A549 (cell line): ENCODE measurements around the gene ARMH2. TPM values are rescaled to one million over a fixed set of nuclear protein-coding genes. Genes with fewer than 3 reads are reported as not detected.
A peak's percentile ranks its signal among the peaks of the same experiment; 100 is the strongest.
"Not testable (repeated sequence)": the region's sequence is repeated elsewhere in the genome, so short reads cannot be mapped to it uniquely, and the experiment has no call there.

Source experiments
- ATAC-seq, 2 experiments: fragments of 200-7000 bp in 1 of 2; fragments of >200 bp in 1 of 2; cut with Nextera tagmentation in 1 of 2; cut with Tn5 transposase in 1 of 2; 3 replicates each; pipeline versions ENCODE4 v1.8.0 to v1.9.1; 2018 to 2020; ENCODE audit warnings: mild to moderate bottlenecking in 1 of 2, moderate library complexity in 1 of 2
- CTCF ChIA-PET: fragments of 300-600 bp; sonication (Branson Sonifier 250); formaldehyde crosslinking; extraction: SDS; loops from one replicate; lab custom pipeline; 2021; ENCODE audit warnings: antibody characterized with exemption, inconsistent platforms; lab: Yijun Ruan, JAX
- POLR2A ChIA-PET: fragments of 350-600 bp; formaldehyde crosslinking; extraction: SDS; loops from one replicate; lab custom pipeline; 2021; ENCODE audit warnings: antibody characterized with exemption, inconsistent platforms; lab: Yijun Ruan, JAX
- DNase-seq, 2 experiments: peaks; one replicate each; pipeline versions ENCODE4 v3.0.0 to v3.0.0-alpha.2; 2011 to 2016; ENCODE audit warnings: low read depth in 1 of 2, low spot score in 1 of 2
- FAIRE-seq: peaks from 2 replicates; lab custom pipeline; 2011; peaks lifted over from hg19 to GRCh38; lab: Jason Lieb, UNC
- H3K27ac ChIP-seq, 2 experiments: fragments of >200 bp; sonication (Bioruptor Twin); formaldehyde crosslinking; 3 replicates each; pipeline ENCODE4 v1.5.1; 2016 to 2017
- H3K4me1 ChIP-seq: fragments of >200 bp; sonication (Bioruptor Twin); formaldehyde crosslinking; 3 replicates; pipeline ENCODE4 v1.6.1; 2016
- H3K4me2 ChIP-seq: fragments of >200 bp; sonication (Bioruptor Twin); formaldehyde crosslinking; 3 replicates; pipeline ENCODE4 v1.6.1; 2016
- H3K4me3 ChIP-seq: fragments of >200 bp; sonication (Bioruptor Twin); formaldehyde crosslinking; 3 replicates; pipeline ENCODE4 v1.5.1; 2016
- H3K9me3 ChIP-seq: fragments of >200 bp; sonication (Bioruptor Twin); formaldehyde crosslinking; 3 replicates; pipeline ENCODE4 v1.6.1; 2016
- BHLHE40 ChIP-seq: IDR thresholded peaks from 2 replicates; pipeline ENCODE4 v1.6.1; 2012; ENCODE audit warnings: low read depth, low read length, inconsistent platforms
- CBX2 ChIP-seq: fragments of 200-600 bp; sonication (generic); IDR thresholded peaks from 2 replicates; pipeline ENCODE4 v1.6.1; 2016; ENCODE audit warnings: low read depth, mild to moderate bottlenecking, borderline replicate concordance
- CEBPB ChIP-seq, 2 experiments: fragments of >200 bp in 1 of 2; sonication (Bioruptor Twin) in 1 of 2; formaldehyde crosslinking in 1 of 2; IDR thresholded peaks; 2 replicates each; pipeline ENCODE4 v1.6.1; 2012 to 2016
- EHF ChIP-seq: fragments of 250-450 bp; sonication (Bioruptor Pico); IDR thresholded peaks from 2 replicates; pipeline ENCODE4 v1.5.0; 2020; ENCODE audit warnings: mild to moderate bottlenecking
- FOSB ChIP-seq: fragments of 250-450 bp; sonication (Bioruptor Pico); IDR thresholded peaks from 2 replicates; pipeline ENCODE4 v1.5.0; 2020; ENCODE audit warnings: mild to moderate bottlenecking, moderate library complexity
- HES2 ChIP-seq: fragments of >200 bp; sonication (Bioruptor Twin); formaldehyde crosslinking; IDR thresholded peaks from 2 replicates; pipeline ENCODE4 v1.6.1; 2016
- HEYL ChIP-seq: fragments of 250-450 bp; sonication (Bioruptor Pico); IDR thresholded peaks from 2 replicates; pipeline ENCODE4 v1.8.0; 2021; ENCODE audit warnings: mild to moderate bottlenecking, moderate library complexity
- KDM1A ChIP-seq: fragments of 200-600 bp; sonication (generic); IDR thresholded peaks from 2 replicates; pipeline ENCODE4 v1.6.1; 2016; ENCODE audit warnings: low read depth, mild to moderate bottlenecking
- MAFK ChIP-seq: fragments of 450-650 bp; IDR thresholded peaks from 2 replicates; pipeline ENCODE4 v1.6.1; 2014; ENCODE audit not compliant: partially characterized antibody
- NFE2L2 ChIP-seq: fragments of 150-350 bp; conservative IDR thresholded peaks from 2 replicates; pipeline ENCODE4 v1.6.1; 2014; ENCODE audit warnings: low read length
- NPAS2 ChIP-seq: fragments of 250-450 bp; sonication (Bioruptor Pico); IDR thresholded peaks from 2 replicates; pipeline ENCODE4 v1.8.0; 2022; ENCODE audit warnings: mild to moderate bottlenecking, moderate library complexity, borderline replicate concordance
- NR3C1 ChIP-seq: fragments of >200 bp; sonication (Bioruptor Twin); formaldehyde crosslinking; IDR thresholded peaks from 3 replicates; pipeline ENCODE4 v1.6.1; 2017
- POLR2A ChIP-seq: IDR thresholded peaks from 2 replicates; pipeline ENCODE4 v1.6.1; 2012; ENCODE audit warnings: mild to moderate bottlenecking, low read length
- POLR2AphosphoS2 ChIP-seq: conservative IDR thresholded peaks from 2 replicates; pipeline ENCODE4 v1.6.1; 2012; ENCODE audit warnings: low read length, improper control_type of control experiment, inconsistent platforms
- RCOR1 ChIP-seq: fragments of 150-350 bp; IDR thresholded peaks from 2 replicates; pipeline ENCODE4 v1.6.1; 2014; ENCODE audit warnings: antibody characterized with exemption, low read length, low read depth
- SMC3 ChIP-seq: fragments of >200 bp; sonication (Bioruptor Twin); formaldehyde crosslinking; IDR thresholded peaks from 3 replicates; pipeline ENCODE4 v1.6.1; 2018; ENCODE audit warnings: inconsistent platforms
- USF2 ChIP-seq: fragments of 450-650 bp; IDR thresholded peaks from 2 replicates; pipeline ENCODE4 v1.6.1; 2014; ENCODE audit warnings: antibody characterized with exemption
- ZC3H11A ChIP-seq: fragments of 450-650 bp; IDR thresholded peaks from 2 replicates; pipeline ENCODE4 v1.6.1; 2014; ENCODE audit warnings: antibody characterized with exemption, mild to moderate bottlenecking
- ZSCAN20 ChIP-seq: fragments of 250-450 bp; sonication (Bioruptor Pico); IDR thresholded peaks from 2 replicates; pipeline ENCODE4 v1.8.0; 2022; ENCODE audit warnings: mild to moderate bottlenecking, moderate library complexity
- WGBS: methylation state at CpG from one replicate; pipeline ENCODE4 v1.1.6; 2017; ENCODE audit errors: missing lambda C conversion rate; 5-methylcytosine and 5-hydroxymethylcytosine counted together
- polyA plus RNA-seq, 4 experiments: library from polyadenylated mRNA; depleted of rRNA in 3 of 4; stranded (reverse); fragments of >200 nt; fragmentation: RNase III in 1 of 4; extraction: RNeasy Plus Mini Kit Qiagen cat#74134 plus additional on column Dnase treatment in 1 of 4; gene quantifications; 2 replicates in 3 of 4; 3 replicates in 1 of 4; pipeline ENCODE4 v1.2.3, GENCODE V29; 2011 to 2017
- TF ChIP-seq, protein P1 (sequence below): IDR thresholded peaks from 2 replicates; pipeline ENCODE4 v1.6.1; 2012

Gene ARMH2
- polyA plus RNA-seq, 2 of the 4 experiments (the other 2 are of a cell fraction) = not detected

DNA sequence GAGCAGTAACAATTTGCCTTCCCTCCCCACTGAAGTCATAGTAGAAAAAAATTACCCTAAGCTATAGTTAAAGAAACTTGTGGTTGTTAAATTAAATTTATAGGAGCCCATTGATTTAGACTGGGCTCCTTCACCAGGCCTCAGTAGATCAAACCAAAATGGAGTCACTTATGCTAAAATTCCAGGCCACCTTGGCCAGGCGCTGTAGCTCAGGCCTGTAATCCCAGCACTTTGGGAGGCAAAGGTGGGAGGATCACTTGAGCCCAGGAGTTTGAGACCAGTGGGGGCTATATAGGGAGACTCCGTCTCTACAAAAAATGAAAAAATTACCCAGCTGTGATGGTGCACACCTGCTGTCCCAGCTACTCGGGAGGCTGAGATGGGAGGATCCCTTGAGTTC lies 39.0 kb downstream of the ARMH2 start:
- DNase-seq (no peak), FAIRE-seq (no peak), ATAC-seq (no peak)
- Histone ChIP-seq H3K4me2 (no peak overlapping the region), H3K27ac (no peak overlapping the region), H3K4me3 (no peak overlapping the region), H3K4me1 (0 out of 3 replicates have a peak, but pooled peaks cover 6% of the 10 kb centered on the region), H3K9me3 (peaks cover under 1% of the 10 kb centered on the region; the same call in 2 of the 3 replicates)
- CTCF ChIA-PET = interaction anchor here (0.6 to 3.3 kb wide), 5 partner anchors 8 to 555 kb away, joined by 3 to 11 read pairs (median 3); no protein-coding TSS in a partner anchor
- POLR2A ChIA-PET = no interaction called here
- no peak for TF ChIP-seq CEBPB (IDR thresholded peaks at IDR 0.05)
- no peak for TF ChIP-seq CBX2
- TF ChIP-seq, protein P1, sequence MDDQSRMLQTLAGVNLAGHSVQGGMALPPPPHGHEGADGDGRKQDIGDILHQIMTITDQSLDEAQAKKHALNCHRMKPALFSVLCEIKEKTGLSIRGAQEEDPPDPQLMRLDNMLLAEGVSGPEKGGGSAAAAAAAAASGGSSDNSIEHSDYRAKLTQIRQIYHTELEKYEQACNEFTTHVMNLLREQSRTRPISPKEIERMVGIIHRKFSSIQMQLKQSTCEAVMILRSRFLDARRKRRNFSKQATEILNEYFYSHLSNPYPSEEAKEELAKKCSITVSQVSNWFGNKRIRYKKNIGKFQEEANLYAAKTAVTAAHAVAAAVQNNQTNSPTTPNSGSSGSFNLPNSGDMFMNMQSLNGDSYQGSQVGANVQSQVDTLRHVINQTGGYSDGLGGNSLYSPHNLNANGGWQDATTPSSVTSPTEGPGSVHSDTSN = no peak
- no peak for TF ChIP-seq MAFK
- WGBS = 90% methylated on average over 3 of the region's 3 CpGs

GRCh38 chr6:24757611-24758010 lies 41.1 kb downstream of the ARMH2 start:
- ATAC-seq (no peak), FAIRE-seq (no peak), DNase-seq (no peak)
- WGBS = 93% methylated on average over 6 of the region's 6 CpGs
- Histone ChIP-seq H3K4me1 (0 out of 3 replicates have a peak, but pooled peaks cover 6% of the 10 kb centered on the region), H3K27ac (no peak overlapping the region), H3K4me2 (no peak overlapping the region), H3K9me3 (peaks cover 8% of the 10 kb centered on the region; the same call in 2 of the 3 replicates), H3K4me3 (no peak overlapping the region)
- no peak for TF ChIP-seq USF2
- no peak for TF ChIP-seq CEBPB (IDR thresholded peaks at IDR 0.05)
- TF ChIP-seq SMC3 = no peak
- TF ChIP-seq ZSCAN20 = no peak
- no peak for TF ChIP-seq EHF
- no peak for TF ChIP-seq POLR2A
- TF ChIP-seq BHLHE40 = no peak
- TF ChIP-seq RCOR1 = no peak
- no peak for TF ChIP-seq HES2
- no peak for TF ChIP-seq NPAS2
- TF ChIP-seq KDM1A = no peak
- TF ChIP-seq NR3C1 = no peak
- TF ChIP-seq ZC3H11A = no peak
- no peak for TF ChIP-seq HEYL (CRISPR knock-in tag)
- TF ChIP-seq POLR2AphosphoS2 = no peak
- no peak for TF ChIP-seq FOSB
- CTCF ChIA-PET = interaction anchor here (0.7 to 1.6 kb wide), 3 partner anchors 9 to 176 kb away, joined by 3 to 8 read pairs (median 3); no protein-coding TSS in a partner anchor
- POLR2A ChIA-PET = interaction anchor here (1.4 kb wide), 1 partner anchor 36 kb away, joined by 4 read pairs; no protein-coding TSS in a partner anchor

DNA sequence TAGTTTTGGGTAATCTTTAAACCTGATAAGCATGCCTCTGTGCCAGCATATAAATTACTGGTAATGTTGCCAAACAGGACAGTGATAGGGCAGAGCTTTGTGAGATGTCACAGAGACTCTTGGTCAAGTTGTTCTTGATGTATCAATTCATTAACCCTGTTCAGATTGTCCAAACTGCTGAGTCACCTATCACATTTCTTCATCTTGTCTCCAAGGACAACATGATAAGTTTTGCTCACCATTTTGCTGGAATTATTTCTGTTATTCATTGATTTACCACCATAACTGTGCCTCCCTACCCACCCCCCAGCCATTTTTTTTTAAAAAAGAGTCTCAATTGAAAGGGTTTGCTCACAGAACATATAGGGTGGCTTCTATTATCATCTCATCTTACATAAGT lies 43.4 kb downstream of the ARMH2 start:
- POLR2A ChIA-PET = no interaction called here
- H3K4me2 ChIP-seq = no peak overlapping the region
- ATAC-seq (no peak), FAIRE-seq (no peak), DNase-seq (peak in 1 of 2 experiments; percentile 29)
- H3K4me3 ChIP-seq = no peak overlapping the region
- TF ChIP-seq ZC3H11A (no peak), MAFK (peak; percentile 90), NFE2L2 (peak; percentile 82)
- 0 out of 3 replicates have a peak, but pooled peaks cover 6% of the 10 kb centered on the region for H3K4me1 ChIP-seq
- CTCF ChIA-PET = interaction anchor here (1.4 kb wide), 1 partner anchor 11 kb away, joined by 5 read pairs; no protein-coding TSS in a partner anchor
- peaks cover 8% of the 10 kb centered on the region; the same call in 2 of the 3 replicates for H3K9me3 ChIP-seq
- peak overlapping the region; percentile 33 to 60; a peak in 3 of 6 replicates for H3K27ac ChIP-seq

GRCh38 chr6:24754378-24754777 lies 44.3 kb downstream of the ARMH2 start:
- CTCF ChIA-PET = interaction anchor here (1.7 kb wide), 1 partner anchor 11 kb away, joined by 7 read pairs; no protein-coding TSS in a partner anchor
- H3K9me3 ChIP-seq, DNase-seq, POLR2A ChIA-PET, H3K4me2 ChIP-seq, H3K4me1 ChIP-seq, H3K4me3 ChIP-seq, H3K27ac ChIP-seq, FAIRE-seq, ATAC-seq: not testable (repeated sequence)
- 64% methylated on average over 4 of the region's 4 CpGs for WGBS
